DOHH2 (cell line): ENCODE data around the gene RASL10A.

Experiments used
- H3F3A ChIP-seq: fragments of 200-600 bp; sonication (generic), shearing (Covaris generic); 2 replicates; pipeline ENCODE4 v1.6.0; 2016; ENCODE audit warnings: antibody characterized with exemption, mild to moderate bottlenecking; ENCODE audit not compliant: control insufficient read depth, insufficient read depth
- H3K27ac ChIP-seq: fragments of 200-600 bp; sonication (generic); 2 replicates; pipeline ENCODE4 v1.5.1; 2014; ENCODE audit warnings: low read depth, mild to moderate bottlenecking, low read length, moderate library complexity
- H3K27me3 ChIP-seq: fragments of 200-600 bp; sonication (generic); 2 replicates; pipeline ENCODE4 v1.6.1; 2014; ENCODE audit warnings: mild to moderate bottlenecking, low read length, mixed read lengths; ENCODE audit not compliant: control insufficient read depth
- H3K36me3 ChIP-seq: fragments of 200-600 bp; sonication (generic); 2 replicates; pipeline ENCODE4 v1.6.1; 2014; ENCODE audit warnings: mild to moderate bottlenecking, low read length, moderate library complexity, mixed read lengths; ENCODE audit not compliant: control insufficient read depth
- H3K4me1 ChIP-seq: fragments of 200-600 bp; sonication (generic); 2 replicates; pipeline ENCODE4 v1.6.1; 2014; ENCODE audit warnings: mild to moderate bottlenecking, low read length, mixed read lengths; ENCODE audit not compliant: control insufficient read depth
- H3K4me2 ChIP-seq: fragments of 200-600 bp; sonication (generic); 2 replicates; pipeline ENCODE4 v1.6.0; 2014; ENCODE audit warnings: mild to moderate bottlenecking, low read length, moderate library complexity
- H3K4me3 ChIP-seq: fragments of 200-600 bp; sonication (generic); 2 replicates; pipeline ENCODE4 v1.5.1; 2014; ENCODE audit warnings: mild to moderate bottlenecking, low read length, mixed read lengths
- H3K79me2 ChIP-seq: fragments of 200-600 bp; sonication (generic); 2 replicates; pipeline ENCODE4 v1.6.1; 2014; ENCODE audit warnings: mild to moderate bottlenecking, low read length, mixed read lengths; ENCODE audit not compliant: control insufficient read depth
- H3K9me2 ChIP-seq: fragments of 200-600 bp; sonication (generic); replicated peaks from 2 replicates; pipeline ENCODE4 v1.6.1; 2014; ENCODE audit warnings: mild to moderate bottlenecking, low read length, mixed read lengths; ENCODE audit not compliant: control insufficient read depth
- H3K9me3 ChIP-seq: fragments of 200-600 bp; sonication (generic); 2 replicates; pipeline ENCODE4 v1.6.1; 2014; ENCODE audit warnings: antibody characterized with exemption, low read length, mixed read lengths; ENCODE audit not compliant: control insufficient read depth, insufficient read depth
- H4K20me1 ChIP-seq: fragments of 200-600 bp; sonication (generic); 2 replicates; pipeline ENCODE4 v1.6.0; 2014; ENCODE audit warnings: low read depth, mild to moderate bottlenecking, antibody characterized with exemption, low read length, moderate library complexity; ENCODE audit not compliant: control insufficient read depth, insufficient read depth
- EZH2phosphoT487 ChIP-seq: fragments of 200-600 bp; sonication (generic); IDR thresholded peaks from 2 replicates; pipeline ENCODE4 v1.6.1; 2017; ENCODE audit warnings: borderline replicate concordance, mild to moderate bottlenecking, antibody characterized with exemption, low read length, moderate library complexity, mixed read lengths
- TF ChIP-seq, protein P1 (sequence below): fragments of 200-600 bp; sonication (generic); IDR thresholded peaks from one replicate; pipeline ENCODE4 v1.5.1; 2014; ENCODE audit warnings: antibody characterized with exemption, mild to moderate bottlenecking, low read depth, low read length; ENCODE audit not compliant: poor library complexity, severe bottlenecking

RASL10A gene

DNA sequence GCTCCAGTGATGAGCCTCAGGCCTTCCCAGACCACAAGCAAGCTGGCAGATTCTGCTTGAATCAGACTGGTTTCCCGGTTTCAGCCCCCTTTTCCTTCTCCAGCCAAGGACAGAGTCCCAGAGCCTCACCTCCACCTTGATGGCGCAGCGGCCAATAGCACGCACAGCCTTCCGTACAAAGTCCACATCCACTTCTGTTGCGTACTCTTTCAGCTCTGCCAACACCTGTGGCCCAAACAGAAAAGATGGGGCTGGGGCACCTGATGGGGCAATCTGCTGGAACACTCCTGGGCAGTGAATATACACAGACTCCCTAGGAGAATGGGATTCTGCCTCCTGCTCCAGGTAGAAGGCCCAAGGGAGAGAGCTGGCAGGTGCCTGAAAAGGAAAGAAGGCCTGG lies 35.5 kb upstream of the RASL10A start:
- Histone ChIP-seq H3K79me2 (no peaks in the 10 kb centered on the region), H3K27me3 (no peaks in the 10 kb centered on the region), H3K4me2 (no peak overlapping the region), H3K4me1 (no peaks in the 10 kb centered on the region), H3K4me3 (no peak overlapping the region), H3K9me2 (no peaks in the 10 kb centered on the region), H3K27ac (no peak overlapping the region), H3K9me3 (no peaks in the 10 kb centered on the region), H3F3A (no peaks in the 10 kb centered on the region), H4K20me1 (peaks cover 5% of the 10 kb centered on the region; the same call in 1 of the 2 replicates), H3K36me3 (peaks cover 97% of the 10 kb centered on the region)
- TF ChIP-seq, protein P1, sequence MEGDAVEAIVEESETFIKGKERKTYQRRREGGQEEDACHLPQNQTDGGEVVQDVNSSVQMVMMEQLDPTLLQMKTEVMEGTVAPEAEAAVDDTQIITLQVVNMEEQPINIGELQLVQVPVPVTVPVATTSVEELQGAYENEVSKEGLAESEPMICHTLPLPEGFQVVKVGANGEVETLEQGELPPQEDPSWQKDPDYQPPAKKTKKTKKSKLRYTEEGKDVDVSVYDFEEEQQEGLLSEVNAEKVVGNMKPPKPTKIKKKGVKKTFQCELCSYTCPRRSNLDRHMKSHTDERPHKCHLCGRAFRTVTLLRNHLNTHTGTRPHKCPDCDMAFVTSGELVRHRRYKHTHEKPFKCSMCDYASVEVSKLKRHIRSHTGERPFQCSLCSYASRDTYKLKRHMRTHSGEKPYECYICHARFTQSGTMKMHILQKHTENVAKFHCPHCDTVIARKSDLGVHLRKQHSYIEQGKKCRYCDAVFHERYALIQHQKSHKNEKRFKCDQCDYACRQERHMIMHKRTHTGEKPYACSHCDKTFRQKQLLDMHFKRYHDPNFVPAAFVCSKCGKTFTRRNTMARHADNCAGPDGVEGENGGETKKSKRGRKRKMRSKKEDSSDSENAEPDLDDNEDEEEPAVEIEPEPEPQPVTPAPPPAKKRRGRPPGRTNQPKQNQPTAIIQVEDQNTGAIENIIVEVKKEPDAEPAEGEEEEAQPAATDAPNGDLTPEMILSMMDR = no peak
- TF ChIP-seq EZH2phosphoT487 = no peak

DNA sequence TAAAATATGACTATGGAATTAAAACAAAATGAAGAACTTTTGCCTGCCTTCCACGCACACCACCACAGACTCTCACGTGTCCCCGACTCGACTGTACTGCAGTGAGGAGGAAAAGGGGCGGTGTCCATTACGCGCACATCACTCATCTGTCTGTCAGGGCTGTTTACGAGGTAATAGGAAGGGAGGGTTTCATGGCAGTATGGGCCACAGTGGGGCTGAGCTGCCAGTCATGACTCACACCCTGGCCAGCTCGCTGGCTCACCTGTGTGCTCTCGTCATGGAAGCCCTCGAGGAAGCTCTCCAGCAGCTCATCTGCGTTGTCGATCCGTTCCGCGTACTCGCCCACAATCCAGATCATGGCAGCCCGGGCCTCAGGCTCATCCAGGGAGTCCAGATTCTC lies 33.5 kb upstream of the RASL10A start:
- Histone ChIP-seq H3K4me2 (no peak overlapping the region), H3K36me3 (peaks cover 88% of the 10 kb centered on the region), H3K27me3 (no peaks in the 10 kb centered on the region), H3F3A (no peaks in the 10 kb centered on the region), H3K4me1 (no peaks in the 10 kb centered on the region), H3K79me2 (no peaks in the 10 kb centered on the region), H3K4me3 (no peak overlapping the region), H3K9me2 (no peaks in the 10 kb centered on the region), H3K9me3 (no peaks in the 10 kb centered on the region), H3K27ac (no peak overlapping the region), H4K20me1 (peaks cover 5% of the 10 kb centered on the region; the same call in 1 of the 2 replicates)
- TF ChIP-seq, protein P1 = no peak
- no peak for TF ChIP-seq EZH2phosphoT487

DNA sequence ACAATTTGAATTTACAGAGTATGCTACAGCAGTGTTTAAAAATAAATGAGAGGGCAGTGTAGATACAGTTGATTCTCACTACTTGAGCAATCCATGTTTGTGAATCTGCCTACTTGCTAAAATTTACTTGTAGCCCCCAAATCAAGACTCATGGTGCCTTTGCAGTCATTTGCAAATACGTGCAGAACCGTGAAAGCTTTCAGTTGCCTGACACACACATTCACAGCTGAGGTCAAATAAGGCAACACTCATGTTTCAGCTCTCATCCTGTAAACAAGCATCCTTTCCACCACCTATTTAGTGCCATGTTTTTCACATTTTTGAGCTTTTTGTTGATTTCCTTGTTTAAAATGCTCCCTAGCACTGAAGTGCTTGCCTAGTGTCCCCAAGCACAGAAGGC lies 32.5 kb upstream of the RASL10A start:
- Histone ChIP-seq H3K27ac (no peak overlapping the region), H3K79me2 (no peaks in the 10 kb centered on the region), H3K4me3 (no peak overlapping the region), H3K27me3 (no peaks in the 10 kb centered on the region), H3K9me3 (no peaks in the 10 kb centered on the region), H3K4me1 (no peaks in the 10 kb centered on the region), H4K20me1 (peaks cover 6% of the 10 kb centered on the region; the same call in 1 of the 2 replicates), H3K9me2 (no peaks in the 10 kb centered on the region), H3K36me3 (peaks cover 88% of the 10 kb centered on the region), H3F3A (no peaks in the 10 kb centered on the region), H3K4me2 (no peak overlapping the region)
- TF ChIP-seq EZH2phosphoT487 = no peak

DNA sequence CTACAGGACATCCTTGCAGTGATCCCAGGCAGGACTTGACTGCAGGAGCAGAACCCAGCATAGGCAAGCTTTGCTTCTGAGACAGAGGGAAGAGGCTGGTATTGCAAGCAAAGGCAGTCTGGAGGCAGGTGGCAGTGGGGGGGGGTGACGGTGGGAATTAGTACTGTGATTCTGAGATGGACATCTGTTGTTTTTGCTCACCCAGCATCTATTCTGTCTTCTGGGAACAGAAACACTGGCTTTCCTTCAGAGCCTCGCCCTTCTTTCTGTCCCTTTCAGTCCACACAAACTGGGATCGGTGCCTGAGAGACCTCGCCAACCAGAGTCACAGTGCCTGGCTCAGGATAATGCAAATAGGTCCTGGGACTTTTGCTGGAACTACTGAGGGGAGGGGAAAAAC lies 31.2 kb upstream of the RASL10A start:
- H3K4me3 ChIP-seq = no peak overlapping the region
- no peak overlapping the region for H3K27ac ChIP-seq
- no peaks in the 10 kb centered on the region for H3K4me1 ChIP-seq
- peaks cover 90% of the 10 kb centered on the region for H3K36me3 ChIP-seq
- peaks cover 8% of the 10 kb centered on the region; the same call in 1 of the 2 replicates for H4K20me1 ChIP-seq
- no peaks in the 10 kb centered on the region for H3K9me3 ChIP-seq
- no peak overlapping the region for H3K4me2 ChIP-seq
- no peaks in the 10 kb centered on the region for H3K27me3 ChIP-seq
- no peaks in the 10 kb centered on the region for H3K9me2 ChIP-seq
- TF ChIP-seq, protein P1 = no peak
- TF ChIP-seq EZH2phosphoT487 = no peak
- H3F3A ChIP-seq = no peaks in the 10 kb centered on the region
- H3K79me2 ChIP-seq = no peaks in the 10 kb centered on the region
